ENCODE data around the gene IFT81. TPM values are rescaled to one million over a fixed set of nuclear protein-coding genes. Genes with fewer than 3 reads are reported as not detected.

Gene IFT81, protein sequence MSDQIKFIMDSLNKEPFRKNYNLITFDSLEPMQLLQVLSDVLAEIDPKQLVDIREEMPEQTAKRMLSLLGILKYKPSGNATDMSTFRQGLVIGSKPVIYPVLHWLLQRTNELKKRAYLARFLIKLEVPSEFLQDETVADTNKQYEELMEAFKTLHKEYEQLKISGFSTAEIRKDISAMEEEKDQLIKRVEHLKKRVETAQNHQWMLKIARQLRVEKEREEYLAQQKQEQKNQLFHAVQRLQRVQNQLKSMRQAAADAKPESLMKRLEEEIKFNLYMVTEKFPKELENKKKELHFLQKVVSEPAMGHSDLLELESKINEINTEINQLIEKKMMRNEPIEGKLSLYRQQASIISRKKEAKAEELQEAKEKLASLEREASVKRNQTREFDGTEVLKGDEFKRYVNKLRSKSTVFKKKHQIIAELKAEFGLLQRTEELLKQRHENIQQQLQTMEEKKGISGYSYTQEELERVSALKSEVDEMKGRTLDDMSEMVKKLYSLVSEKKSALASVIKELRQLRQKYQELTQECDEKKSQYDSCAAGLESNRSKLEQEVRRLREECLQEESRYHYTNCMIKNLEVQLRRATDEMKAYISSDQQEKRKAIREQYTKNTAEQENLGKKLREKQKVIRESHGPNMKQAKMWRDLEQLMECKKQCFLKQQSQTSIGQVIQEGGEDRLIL
- total RNA-seq, result 16.1 and 19.1 TPM in 2 replicates

DNA sequence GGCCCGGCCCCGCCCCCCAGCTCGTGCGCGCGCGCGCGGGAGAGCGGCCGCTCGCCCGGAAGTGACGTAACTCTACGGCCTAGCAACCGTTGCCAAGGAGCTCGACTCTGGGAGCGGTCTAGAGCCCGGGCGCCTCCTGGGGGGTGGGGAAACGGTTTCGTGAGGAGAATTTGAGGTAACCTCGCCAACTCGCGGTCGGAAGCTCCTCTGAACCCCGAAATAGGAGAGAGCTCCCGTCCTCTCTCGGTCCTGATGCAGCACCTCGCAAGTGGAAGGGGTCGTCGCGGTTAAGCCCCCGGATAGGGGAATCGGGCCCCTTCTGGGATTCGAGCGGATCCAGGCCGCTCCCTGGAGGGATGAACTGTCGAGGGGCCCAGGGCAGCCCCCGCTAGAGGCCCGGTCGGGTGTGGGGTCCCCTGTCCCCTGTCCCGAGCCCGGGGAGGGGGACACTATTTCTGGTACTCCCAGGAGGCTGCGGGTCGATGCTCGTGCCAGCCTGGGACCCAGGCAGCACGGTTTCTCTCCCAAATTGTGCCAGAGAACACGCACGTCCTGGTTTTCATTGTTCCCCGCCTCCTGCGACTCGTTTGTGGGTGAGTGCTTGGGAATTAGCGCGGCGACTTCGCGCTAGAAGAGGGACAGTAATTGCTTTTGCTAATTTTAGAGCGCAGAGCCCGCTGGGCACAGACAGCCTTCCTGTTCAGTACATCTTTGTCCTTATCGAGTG is at the start of gene IFT81:
Gene IFT81 (plus strand): TSS at position 89 of the 727 bp plus-strand sequence. CDS start 3,024 bp downstream, outside the sequence.

Other genes with a start within 250 kb of the IFT81 start
- gene GLTP, start 243.8 kb upstream of the IFT81 start, total RNA-seq, result 69.8 and 73.0 TPM in 2 replicates
- 10.6 and 11.0 TPM in 2 replicates for gene TCHP, start 224.1 kb upstream of the IFT81 start, total RNA-seq
- 55.9 and 70.7 TPM in 2 replicates for gene GIT2, start 128.0 kb upstream of the IFT81 start, total RNA-seq
- 194 and 205 TPM in 2 replicates for gene ANKRD13A, start 124.9 kb upstream of the IFT81 start, total RNA-seq
- 8.0 and 9.5 TPM in 2 replicates for gene C12orf76, start 75.8 kb upstream of the IFT81 start, total RNA-seq
- gene ATP2A2, start 156.9 kb downstream of the IFT81 start, total RNA-seq, result 127 and 158 TPM in 2 replicates

Data from articular chondrocyte of knee joint (primary cell).